ENCODE results near the gene RHOBTB3. TPM values are rescaled to one million over a fixed set of nuclear protein-coding genes. Genes with fewer than 3 reads are reported as not detected.
"Not testable (repeated sequence)": the region's sequence is repeated elsewhere in the genome, so short reads cannot be mapped to it uniquely, and the experiment has no call there.

Gene RHOBTB3
- polyA plus RNA-seq, 1 donor, result 96.9 TPM

DNA sequence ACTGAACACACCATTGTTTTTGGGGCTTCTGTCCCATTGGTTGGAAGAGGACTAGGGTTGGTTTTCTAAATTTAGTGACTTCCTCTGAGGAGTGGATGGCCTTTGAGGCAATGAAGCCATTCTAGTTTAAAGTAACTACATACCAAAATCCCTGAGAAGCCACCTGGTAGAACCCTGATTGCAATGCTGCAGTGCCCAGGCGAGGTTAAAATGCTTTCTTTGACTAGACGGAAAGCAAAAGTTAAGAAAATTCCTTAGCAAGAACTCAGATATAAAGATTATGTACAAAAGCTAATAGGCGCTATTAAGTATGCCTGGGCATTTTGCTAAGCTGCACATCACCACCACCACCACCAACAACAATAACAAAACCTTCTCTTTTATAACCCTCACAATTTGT lies 70.8 kb downstream of the RHOBTB3 start:
- DNase-seq, result no peak

GRCh38 chr5:95803271-95804148 lies 72.4 kb downstream of the RHOBTB3 start:
- DNase-seq, result no peak

DNA sequence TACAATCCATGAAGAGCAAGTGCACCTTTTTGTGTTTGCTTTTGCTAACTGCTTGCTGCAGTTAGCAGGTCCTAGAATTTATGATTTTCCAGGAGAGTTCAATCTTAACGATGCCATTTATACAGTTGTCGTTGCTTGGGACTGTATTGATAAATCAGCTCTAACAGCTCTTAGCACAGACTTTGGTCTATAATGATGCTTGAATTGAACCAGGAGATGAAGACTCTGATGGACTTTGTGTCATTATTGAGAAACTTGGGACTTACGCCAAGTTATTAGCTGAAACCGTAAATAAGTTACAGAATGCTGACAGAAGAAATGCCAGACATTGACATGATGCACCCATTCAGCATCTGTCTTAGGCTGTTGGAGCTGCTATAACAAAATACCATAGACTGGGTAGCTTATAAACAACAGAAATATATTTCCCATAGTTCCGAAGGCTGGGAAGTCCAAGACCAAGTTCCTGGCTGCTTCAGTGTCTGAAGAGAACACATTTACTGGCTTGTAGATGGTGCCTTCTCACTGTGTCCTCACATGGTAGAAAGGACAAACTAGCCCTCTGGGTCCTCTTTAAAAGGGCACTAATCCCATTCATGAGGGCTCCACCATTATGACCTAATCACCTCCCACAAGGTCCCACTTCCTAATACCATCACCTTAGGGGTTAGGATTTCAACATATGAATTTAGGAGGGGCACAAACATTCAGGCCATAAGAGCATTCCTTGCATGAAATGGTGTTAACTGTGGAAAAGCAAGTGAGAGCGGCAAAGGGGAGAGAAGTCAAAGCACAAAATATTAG lies 73.8 kb downstream of the RHOBTB3 start:
- DNase-seq, result no peak

DNA sequence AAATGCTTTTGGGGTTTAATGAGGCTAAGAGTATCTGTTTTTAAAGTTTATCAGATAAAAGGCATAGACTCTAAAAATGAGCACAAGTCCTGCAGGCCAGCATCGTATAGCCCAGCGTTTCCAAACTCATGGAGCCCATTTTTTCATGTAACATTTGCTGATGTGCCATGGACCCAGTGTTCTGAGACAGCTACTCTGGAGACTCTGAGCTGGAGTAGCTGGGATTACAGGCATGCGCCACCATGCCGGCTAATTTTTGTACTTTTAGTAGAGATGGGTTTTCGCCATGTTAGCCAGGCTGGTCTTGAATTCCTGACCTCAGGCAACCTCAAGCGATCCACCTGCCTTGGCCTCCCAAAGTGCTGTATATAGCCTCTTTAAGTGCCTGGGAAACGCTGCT lies 75.6 kb downstream of the RHOBTB3 start:
- DNase-seq, result no peak

GRCh38 chr5:95808013-95808685 lies 77.0 kb downstream of the RHOBTB3 start:
- no peak for DNase-seq

DNA sequence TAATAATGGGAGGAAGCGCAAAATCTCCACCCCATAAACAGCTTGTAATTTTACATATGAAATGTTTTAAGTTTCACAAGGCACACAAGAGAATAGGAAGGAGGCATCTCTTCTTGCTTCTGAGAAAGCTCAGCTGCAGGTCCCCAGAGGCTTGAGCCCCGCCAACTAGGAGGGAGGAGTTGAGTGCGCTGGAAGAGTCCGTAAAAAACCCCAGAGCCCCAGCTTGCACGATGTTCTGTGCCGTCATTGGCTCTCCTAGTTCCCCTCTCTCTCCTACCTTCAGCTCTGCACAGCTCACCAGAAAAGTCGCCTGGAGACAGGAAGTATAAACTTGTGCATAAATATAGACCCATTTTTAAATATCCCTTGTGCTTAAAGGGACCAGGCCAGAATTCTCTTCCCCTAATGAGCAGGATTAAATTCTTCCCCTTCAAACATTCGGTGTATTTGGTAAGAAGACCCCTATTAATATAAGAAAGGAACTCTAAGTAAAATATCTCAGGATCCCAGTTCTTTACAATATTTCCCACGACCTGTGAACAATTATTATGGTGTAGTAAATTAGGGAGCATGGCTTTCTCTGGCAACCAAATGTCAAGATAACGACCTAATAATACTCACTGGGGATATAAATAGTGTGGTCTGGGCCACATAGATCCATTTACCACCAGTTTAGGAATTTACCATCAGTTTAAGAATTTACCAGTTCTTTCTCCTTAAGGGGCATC lies 77.7 kb downstream of the RHOBTB3 start:
- peak; percentile 78 for DNase-seq

DNA sequence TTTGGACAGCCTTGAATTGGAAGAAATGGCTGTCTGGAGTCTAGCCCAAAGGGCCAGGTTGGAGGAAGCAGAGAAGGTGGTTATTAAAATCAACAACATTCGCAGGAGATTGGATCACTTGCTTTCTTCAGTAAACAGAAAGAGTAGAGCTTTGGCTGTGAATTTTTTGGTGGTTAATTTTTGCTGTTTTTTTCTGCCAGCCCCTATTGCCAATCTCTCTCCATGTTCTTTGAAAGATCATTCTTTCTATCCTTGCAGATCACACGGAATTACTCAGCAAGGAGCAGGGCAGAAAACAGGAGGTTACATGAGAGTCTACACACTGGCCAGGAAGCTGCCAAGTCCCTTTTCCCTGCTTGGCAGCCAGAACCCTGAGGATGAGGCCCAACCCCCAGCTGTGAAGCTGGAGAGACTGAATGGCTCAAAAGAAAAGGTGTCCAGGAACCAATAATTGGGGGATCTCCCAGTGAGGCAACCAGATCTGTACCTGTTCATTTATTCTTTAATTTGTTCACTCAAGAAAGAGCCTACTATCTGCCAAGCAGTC lies 78.4 kb downstream of the RHOBTB3 start:
- DNase-seq, result no peak

DNA sequence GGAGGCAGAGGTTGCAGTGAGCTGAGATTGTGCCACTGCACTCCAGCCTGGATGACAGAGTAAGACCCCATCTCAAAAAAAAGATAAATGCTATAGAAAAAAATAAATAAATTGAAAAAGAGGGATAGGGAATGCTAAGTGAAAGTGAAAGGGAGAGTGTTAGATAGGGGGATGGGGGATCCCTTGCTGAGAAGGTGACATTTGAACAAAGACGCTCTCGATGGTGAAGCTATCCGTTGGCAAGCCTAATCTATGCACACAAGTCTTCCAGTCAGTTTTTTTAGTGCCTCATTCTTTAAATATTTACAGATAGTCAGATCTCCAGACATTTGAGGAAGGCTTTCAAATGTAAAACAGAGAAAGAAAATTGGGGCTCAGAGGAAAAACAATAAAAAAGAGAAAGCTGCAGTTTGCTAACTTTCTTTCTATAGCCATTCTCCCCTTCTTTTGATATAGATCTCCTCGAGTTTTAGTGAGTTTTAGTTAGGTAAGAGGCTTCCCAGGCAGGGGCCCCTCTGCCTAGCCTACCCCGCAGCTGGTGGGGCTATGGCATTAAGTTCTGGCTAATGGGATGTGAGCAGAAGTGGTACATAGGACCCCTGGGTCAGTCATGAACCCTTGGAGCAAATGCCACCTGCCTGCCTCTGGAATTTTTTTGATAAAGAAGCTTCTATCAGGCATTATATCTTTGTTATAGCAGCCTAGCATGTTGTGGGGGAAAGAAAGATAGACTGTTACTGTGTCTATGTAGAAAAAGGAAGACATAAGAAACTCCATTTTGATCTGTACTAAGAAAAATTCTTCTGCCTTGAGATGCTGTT lies 79.4 kb downstream of the RHOBTB3 start:
- DNase-seq, result no peak

- DNase-seq, result not testable (repeated sequence)
Measured at GRCh38 chr5:95811126-95811423, 79.9 kb downstream of the RHOBTB3 start.

DNA sequence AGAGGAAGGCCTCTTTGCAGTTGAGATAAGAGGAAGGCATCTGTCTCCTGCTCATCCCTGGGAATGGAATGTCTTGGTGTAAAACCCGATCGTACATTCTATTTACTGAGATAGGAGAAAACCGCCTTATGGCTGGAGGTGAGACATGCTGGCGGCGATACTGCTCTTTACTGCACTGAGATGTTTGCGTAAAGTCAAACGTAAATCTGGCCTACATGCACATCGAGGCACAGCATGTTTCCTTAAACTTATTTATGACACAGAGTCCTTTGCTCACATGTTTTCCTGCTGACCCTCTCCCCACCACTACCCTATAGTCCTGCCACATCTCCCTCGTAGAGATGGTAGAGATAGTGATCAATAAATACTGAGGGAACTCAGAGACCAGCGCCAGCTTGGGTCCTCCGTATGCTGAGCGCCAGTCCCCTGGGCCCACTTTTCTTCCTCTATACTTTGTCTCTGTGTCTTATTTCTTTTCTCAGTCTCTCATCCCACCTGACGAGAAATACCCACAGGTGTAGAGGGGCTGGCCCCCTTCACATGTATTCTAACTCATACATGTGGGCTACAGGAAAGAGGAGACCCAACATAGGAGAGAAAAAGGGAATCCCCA lies 80.4 kb downstream of the RHOBTB3 start:
- not testable (repeated sequence) for DNase-seq

- DNase-seq, result no peak
Measured at GRCh38 chr5:95812074-95812471, 80.9 kb downstream of the RHOBTB3 start.

GRCh38 chr5:95813035-95813434 lies 81.9 kb downstream of the RHOBTB3 start:
- DNase-seq, result not testable (repeated sequence)

DNA sequence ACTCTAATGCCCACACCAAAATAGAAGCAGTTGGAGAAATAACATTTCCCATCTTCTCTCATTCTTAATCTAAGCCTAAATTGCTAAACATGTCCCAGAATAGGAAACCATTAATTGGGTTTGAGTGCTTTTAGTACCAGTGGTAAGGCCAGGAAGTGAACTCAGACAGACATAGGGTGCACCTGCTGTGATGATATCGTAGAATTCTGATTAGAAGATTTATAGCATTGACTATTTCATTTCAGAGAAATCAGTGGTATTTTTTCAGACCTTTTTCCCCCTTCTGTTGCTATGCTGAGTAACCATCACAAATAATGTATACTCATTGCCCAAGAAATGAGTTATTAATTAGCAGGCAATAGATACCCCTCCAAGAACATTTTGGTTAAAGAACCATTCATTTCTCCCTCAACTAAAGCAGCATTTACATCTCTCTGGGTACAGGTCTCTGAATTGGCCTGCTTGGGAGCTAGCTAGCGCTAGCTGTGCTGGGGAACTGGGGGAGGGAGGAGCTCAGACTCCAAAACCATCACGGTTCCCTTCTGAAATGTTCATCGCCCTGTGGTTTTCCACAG lies 84.1 kb downstream of the RHOBTB3 start:
- no peak for DNase-seq

GRCh38 chr5:95816341-95816740 lies 85.2 kb downstream of the RHOBTB3 start:
- no peak for DNase-seq

DNA sequence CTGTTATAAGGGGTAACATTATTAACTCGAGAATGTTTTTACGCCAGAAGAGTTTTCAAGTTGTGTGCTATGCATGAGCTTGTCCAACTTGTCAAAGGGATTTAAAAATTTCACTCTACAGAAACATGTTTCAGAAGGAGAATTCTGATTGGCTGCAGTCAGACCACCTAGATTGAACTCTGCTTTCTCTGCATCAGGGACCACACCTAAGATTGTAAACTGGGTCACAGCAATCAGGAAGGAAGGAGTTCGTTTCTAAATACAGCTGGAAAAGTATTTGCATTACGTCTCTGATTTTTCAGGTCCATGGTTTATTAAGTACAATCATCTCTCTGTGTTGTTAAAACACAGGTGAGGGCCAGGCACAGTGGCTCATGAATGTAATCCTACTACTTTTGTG lies 85.6 kb downstream of the RHOBTB3 start:
- no peak for DNase-seq

DNA sequence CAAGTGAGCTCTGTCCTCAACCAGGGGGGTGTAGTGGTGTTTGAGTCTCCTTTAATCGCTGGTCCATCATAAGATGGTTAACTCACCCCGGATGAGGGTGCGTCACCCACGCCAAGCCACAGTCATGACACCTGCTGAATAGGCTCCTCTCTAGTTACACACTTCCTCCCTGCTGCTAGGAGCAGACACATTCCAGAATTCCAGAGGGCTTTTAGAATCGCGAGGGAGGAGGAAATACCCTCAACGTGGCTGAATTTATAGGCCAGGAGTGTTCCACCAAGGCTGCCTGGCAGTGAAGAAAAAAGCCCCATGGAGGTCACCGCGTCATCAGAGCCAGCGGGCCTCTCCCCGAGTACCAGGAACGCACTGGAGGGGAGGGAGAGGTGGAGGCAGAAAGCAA lies 86.3 kb downstream of the RHOBTB3 start:
- DNase-seq, result no peak

GRCh38 chr5:95818181-95819147 lies 87.3 kb downstream of the RHOBTB3 start:
- no peak for DNase-seq

- DNase-seq, result no peak
Measured at GRCh38 chr5:95821110-95822021, 90.2 kb downstream of the RHOBTB3 start.
